Measurements from ENCODE around the gene RAET1G.
"Not testable (repeated sequence)": the region's sequence is repeated elsewhere in the genome, so short reads cannot be mapped to it uniquely, and the experiment has no call there.

RAET1G gene

DNA sequence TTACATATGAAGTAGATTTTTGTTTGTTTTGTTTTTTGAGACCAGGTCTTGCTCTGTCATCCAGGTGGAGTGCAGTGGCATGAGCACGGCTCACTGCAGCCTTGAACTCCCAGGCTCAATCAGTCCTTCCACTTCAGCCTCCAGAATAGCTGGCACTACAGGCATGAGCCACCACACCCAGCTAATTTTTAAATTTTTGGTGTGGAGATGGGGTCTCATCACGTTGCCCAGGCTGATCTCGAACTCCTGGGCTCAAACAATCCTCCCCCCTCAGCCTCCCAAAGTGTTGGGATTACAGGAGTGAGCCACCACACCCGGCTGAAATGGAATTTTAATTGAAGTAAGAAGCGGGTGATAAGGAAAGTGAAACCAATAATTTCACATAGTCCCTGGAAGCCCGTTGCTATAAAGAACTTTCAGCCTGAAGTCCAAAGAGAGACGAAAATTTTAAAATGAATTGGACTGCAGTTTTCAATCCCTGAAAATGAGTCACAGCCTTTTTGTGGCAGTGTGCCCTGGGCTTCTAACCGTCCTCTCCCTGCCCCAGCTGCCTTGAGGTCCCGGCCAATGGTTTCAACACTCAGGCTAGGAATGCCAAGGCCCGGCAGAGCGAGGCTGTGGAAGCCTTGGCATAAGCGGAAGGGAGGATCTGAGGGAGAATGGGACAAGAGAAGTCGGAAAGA lies 25.8 kb downstream of the RAET1G start:
- DNase-seq (ENCODE audit: low spot score) = no peak

- no peak for DNase-seq (ENCODE audit: low spot score)
These were observed 26.4 kb downstream of the RAET1G start for GRCh38 chr6:149896491-149896890.

DNA sequence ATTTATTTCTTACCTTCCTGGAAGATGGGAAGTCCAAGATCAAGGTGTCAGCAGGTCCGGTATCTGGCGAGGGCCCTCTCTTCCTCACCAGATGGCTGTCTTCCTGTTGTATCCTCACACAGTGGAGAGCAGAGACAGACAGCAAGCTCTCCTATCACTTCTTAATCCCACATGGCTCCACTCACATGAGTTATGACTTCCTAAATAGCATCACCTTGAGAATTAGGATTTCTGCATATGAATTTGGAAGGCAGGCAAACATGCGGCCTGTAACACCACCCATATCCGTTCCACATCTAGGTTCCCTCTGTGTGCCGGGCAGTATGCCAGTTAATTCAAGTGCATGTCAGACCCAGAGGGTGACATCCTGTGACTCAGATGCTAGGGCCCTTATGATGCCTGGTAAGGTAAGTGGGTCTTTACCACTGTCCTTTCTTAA lies 27.1 kb downstream of the RAET1G start:
- no peak for DNase-seq (ENCODE audit: low spot score)

DNA sequence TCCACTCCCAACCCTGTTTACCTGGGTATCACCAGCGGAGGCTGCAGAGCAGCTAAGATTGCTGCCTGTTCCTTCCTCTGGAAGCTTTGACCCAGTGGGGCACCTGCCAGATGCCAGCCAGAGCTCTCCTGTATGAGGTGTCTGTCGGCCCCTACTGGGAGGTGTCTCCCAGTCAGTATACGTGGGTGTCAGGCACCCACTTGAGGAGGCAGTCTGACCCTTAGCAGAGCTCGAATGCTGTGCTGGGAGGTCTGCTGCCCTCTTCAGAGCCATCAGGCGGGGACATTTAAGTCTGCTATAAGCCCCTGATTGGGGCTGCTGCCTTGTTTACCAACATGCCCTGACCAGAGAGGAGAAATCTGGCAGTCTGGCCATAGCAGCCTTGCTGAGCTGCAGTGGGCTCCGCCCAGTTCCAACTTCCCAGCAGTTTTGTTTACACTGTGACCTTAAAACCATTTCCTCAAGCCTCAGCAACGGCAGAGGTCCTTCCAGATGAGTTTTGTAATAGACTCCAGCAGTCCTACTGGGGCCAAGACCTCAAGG lies 27.8 kb downstream of the RAET1G start:
- no peak for DNase-seq (ENCODE audit: low spot score)

DNA sequence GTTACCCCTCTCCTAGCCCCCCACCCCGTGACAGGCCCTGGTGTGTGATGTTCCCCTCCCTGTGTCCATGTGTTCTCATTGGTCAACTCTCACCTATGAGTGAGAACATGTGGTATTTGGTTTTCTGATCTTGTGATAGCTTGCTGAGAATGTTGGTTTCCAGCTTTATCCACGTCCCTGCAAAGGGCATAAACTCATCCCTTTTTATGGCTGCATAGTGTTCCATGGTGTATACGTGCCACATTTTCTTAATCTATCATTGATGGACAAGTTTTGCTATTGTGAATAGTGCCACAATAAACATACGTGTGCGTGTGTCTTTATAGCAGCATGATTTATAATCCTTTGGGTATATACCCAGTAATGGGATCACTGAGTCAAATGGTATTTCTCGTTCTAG lies 31.1 kb downstream of the RAET1G start:
- not testable (repeated sequence) for DNase-seq (ENCODE audit: low spot score)

GRCh38 chr6:149891259-149891658 lies 31.7 kb downstream of the RAET1G start:
- DNase-seq (ENCODE audit: low spot score) = no peak

- no peak for DNase-seq (ENCODE audit: low spot score)
These were observed 32.3 kb downstream of the RAET1G start for GRCh38 chr6:149890629-149891045.

GRCh38 chr6:149889326-149889725 lies 33.6 kb downstream of the RAET1G start:
- no peak for DNase-seq (ENCODE audit: low spot score)

GRCh38 chr6:149888659-149889058 lies 34.3 kb downstream of the RAET1G start:
- DNase-seq (ENCODE audit: low spot score) = no peak

DNA sequence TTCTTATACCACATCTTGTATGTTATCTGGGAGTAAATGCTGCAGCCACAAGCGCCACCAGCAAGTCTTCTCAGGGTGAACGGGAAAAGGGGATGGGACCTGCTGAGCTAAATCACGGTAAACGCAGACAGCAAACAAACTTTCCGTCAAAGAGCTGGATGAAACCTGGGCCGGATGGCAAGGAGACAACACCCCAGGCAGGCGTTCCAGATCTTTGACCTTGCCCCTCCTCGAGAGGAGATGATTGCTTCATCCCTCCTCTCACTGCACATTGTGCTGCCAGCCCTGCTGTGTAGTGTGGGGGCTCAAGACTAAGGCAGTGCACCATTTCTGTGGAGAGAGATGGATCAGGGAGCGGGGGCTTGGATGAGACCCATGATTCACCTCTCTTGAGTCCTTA lies 34.8 kb downstream of the RAET1G start:
- no peak for DNase-seq (ENCODE audit: low spot score)

- DNase-seq (ENCODE audit: low spot score) = no peak
These were observed 35.6 kb downstream of the RAET1G start for GRCh38 chr6:149887343-149887742.

DNA sequence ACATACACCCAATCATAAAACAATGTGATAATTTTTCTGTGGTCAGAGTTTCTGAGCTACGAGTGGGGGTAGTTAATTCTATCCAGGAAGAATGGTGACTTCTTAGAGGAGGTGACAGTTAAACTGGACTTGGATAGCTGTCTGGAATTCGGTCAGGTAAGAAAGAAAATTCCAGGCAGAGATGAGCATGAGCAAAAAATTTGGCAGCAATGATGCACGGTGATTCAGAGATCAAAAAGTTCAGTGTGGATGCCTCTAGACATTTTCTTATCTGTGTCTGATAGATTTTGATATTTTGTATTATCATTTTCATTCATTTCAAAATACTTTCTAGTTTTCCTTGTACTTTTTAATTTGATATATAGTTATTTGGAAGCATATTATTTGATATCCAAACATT lies 37.0 kb downstream of the RAET1G start:
- no peak for DNase-seq (ENCODE audit: low spot score)

DNA sequence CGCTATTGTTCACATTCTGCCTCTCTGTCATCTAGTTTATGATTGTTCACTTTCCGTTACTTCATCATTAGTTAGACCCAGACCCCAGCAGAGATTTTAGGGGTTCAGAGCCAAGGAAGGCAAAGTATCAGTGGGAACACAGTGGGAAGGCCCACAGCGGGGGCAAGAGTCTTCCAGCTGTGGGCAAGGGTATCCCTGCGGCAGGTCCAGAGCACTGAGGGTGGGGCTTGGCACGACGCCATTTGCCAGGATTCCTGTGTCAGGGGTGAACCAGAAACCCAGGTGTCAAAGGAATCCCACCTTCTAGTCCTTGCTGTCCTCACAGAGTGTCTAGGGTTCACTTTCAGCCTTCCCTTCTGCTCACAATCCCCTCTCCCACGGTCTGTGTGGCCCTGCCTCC lies 38.3 kb downstream of the RAET1G start:
- no peak for DNase-seq (ENCODE audit: low spot score)

- DNase-seq (ENCODE audit: low spot score) = no peak
These were observed 38.7 kb downstream of the RAET1G start for GRCh38 chr6:149884215-149884614.

DNA sequence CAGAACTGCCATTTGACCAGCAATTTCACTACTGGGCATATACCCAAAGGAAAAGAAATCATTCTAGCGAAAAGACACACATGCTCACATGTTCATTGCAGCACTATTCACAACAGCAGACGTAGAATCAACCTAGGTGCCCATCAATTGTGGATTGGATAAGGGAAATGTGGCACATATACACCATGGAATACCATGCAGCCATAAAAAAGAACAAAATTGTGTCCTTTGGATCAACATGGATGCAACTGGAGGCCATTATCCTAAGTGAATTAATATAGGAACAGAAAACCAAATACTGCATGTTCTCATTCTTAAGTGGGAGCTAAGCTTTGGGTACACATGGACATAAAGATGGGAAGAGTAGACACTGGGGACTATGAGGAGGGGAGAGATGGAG lies 41.1 kb downstream of the RAET1G start:
- no peak for DNase-seq (ENCODE audit: low spot score)

DNA sequence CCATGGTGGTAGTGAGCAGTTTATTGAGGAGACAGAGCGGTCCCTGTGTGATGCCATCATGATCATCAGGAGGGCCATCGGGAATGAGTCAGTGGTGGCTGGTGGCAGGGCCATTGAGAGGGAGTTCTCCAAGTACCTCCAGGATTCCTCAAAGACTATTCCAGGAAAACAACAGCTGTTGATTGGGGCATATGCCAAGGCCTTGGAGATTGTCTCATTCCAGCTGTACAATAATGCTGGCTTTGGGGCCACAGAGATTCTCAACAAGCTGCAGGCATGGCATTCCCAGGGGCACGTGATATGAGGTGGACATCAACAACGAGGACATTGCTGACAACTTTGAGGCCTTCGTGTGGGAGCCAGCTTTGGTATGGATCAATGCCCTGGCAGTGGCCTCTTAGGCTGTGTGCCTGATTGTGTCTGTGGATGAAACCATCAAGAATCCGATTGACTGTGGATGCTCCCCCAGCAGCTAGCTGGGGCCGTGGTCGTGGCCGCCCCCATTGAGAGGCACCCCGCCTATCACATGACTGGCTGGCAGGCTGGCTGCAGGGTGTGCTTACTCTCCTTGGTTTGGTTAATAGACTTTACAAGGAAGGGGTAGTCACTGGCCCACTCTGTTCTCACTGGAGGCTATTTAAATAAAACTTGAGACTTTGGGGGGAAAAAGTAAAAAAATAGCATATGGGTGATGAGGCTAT lies 41.7 kb downstream of the RAET1G start:
- no peak for DNase-seq (ENCODE audit: low spot score)

GRCh38 chr6:149877659-149878058 lies 45.3 kb downstream of the RAET1G start:
- no peak for DNase-seq (ENCODE audit: low spot score)

- no peak for DNase-seq (ENCODE audit: low spot score)
These were observed 46.5 kb downstream of the RAET1G start for GRCh38 chr6:149876241-149876933.

DNA sequence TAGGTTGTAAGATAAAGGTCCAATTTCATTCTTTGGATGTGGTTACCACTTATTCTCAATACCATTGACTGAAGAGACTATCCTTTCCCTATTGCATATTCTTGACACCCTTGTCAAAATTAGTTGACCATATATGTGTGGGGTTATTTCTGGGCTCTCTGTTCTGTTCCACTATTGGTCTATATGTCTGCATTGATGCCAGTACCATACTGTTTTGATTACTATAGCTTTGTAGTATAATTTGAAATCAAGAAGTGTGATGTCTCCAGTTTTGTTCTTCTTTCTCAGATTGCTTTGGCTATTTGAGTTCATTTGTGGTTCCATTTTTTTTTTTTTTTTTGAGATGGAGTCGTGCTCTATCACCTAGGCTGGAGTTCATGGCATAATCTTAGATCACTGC lies 50.7 kb downstream of the RAET1G start:
- DNase-seq (ENCODE audit: low spot score) = no peak

DNA sequence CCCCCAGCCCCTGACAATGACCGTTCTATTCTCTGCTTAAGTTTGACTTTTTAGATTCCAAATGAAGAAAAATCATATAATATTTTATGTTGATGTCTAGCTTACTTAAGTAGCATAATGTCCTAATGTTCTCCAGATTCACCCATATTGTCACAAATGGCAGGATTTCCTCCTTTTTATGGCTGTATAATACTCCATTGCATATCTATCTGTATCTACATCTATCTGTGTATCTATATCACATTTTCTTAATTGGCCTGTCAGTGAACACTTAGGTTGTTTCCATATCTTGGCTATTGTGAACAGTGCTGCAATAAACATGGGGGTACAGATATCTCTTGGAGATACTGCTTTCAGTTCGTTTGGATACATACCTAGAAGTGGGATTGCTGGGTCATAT lies 51.7 kb downstream of the RAET1G start:
- no peak for DNase-seq (ENCODE audit: low spot score)

- no peak for DNase-seq (ENCODE audit: low spot score)
These were observed 53.5 kb downstream of the RAET1G start for GRCh38 chr6:149869275-149869892.

All from SK-N-DZ (cell line).